Right lobe of liver (tissue), 6 donors: ENCODE measurements around the gene REPS2. TPM values are rescaled to one million over a fixed set of nuclear protein-coding genes. Genes with fewer than 3 reads are reported as not detected.

Experiments
- ATAC-seq, 4 donors: fragments of 200-7000 bp; cut with Tn5 transposase; one replicate each; pipeline ENCODE4 v1.9.1; 2020; ENCODE audit warnings: mild to moderate bottlenecking in 4 of 4, moderate library complexity in 4 of 4
- DNase-seq, 3 donors: peaks; one replicate each; pipeline ENCODE4 v3.0.0-alpha.2; 2020
- H3K27ac ChIP-seq, 3 donors: fragments of 200-600 bp; one replicate each; pipeline ENCODE4 v1.8.0; 2022
- H3K27me3 ChIP-seq, 2 donors: fragments of 200-600 bp; one replicate each; pipeline ENCODE4 v1.8.0; 2022
- H3K36me3 ChIP-seq, 4 donors: fragments of 200-600 bp; sonication (generic) in 1 of 4; one replicate each; pipeline versions ENCODE4 v1.5.1 to v1.8.0; 2017 to 2022; ENCODE audit warnings: control low read depth in 1 of 4
- H3K4me1 ChIP-seq, 4 donors: fragments of 200-600 bp; sonication (generic) in 1 of 4; one replicate each; pipeline versions ENCODE4 v1.5.1 to v1.8.0; 2017 to 2022; ENCODE audit warnings: control low read depth in 1 of 4
- H3K4me3 ChIP-seq, 3 donors: fragments of 200-600 bp; one replicate each; pipeline ENCODE4 v1.8.0; 2022
- H3K9me3 ChIP-seq, 4 donors: fragments of 200-600 bp; sonication (generic) in 1 of 4; one replicate each; pipeline versions ENCODE4 v1.5.1 to v1.8.0; 2017 to 2022; ENCODE audit warnings: control low read depth in 1 of 4
- CTCF ChIP-seq, 4 donors: fragments of 200-600 bp in 3 of 4; fragments of 450-650 bp in 1 of 4; IDR thresholded peaks; one replicate each; pipeline versions ENCODE4 v1.5.1 to v1.8.0; 2016 to 2022; ENCODE audit warnings: antibody characterized with exemption in 4 of 4, mild to moderate bottlenecking in 2 of 4
- POLR2A ChIP-seq: fragments of 450-650 bp; IDR thresholded peaks from one replicate; pipeline ENCODE4 v1.6.1; 2017; ENCODE audit warnings: antibody characterized with exemption, mild to moderate bottlenecking
- WGBS: methylation state at CpG from one replicate; pipeline ENCODE4 v1.1.6; 2018; ENCODE audit warnings: low coverage, low lambda C conversion rate; ENCODE audit not compliant: insufficient coverage; ENCODE audit errors: missing lambda C conversion rate; 5-methylcytosine and 5-hydroxymethylcytosine counted together
- intact Hi-C, 2 donors: fragments of 100-400 bp; cut with DNase I; formaldehyde crosslinking; loops; one replicate each; pipeline versions ENCODE4 v1.11.2 to v1.14.1; 2022
- total RNA-seq, 6 experiments: library from RNA; depleted of rRNA in 2 of 6; stranded (reverse); fragments of >200 nt in 2 of 6; fragmentation: NEBNext Ultra II Directional in 3 of 6; extraction: Animal tissue kit (Norgen Biotek cat#: 25700) in 3 of 6; gene quantifications; one replicate each; pipeline versions ENCODE4 v1.1.0 to v1.2.4, GENCODE V29; 2016 to 2023
- donor health status: DM: no; HTN: yes; CAD: no.
- donor health status: DM: no; HTN: no; CAD: no.
- donor health status: DM: no; HTN: no; CAD: no.
- donor health status: DM: no; HTN: yes; CAD: no.
- donor health status: DM: no; HTN: yes; CAD: no.

REPS2 gene
- total RNA-seq, 6 experiments from 2014 or later, result 6.0 to 16.7 (median 13.1) TPM

GRCh38 chrX:17036171-17036961, 89.9 kb downstream of the REPS2 start:
- Histone ChIP-seq H3K4me1 (no peaks in the 10 kb centered on the region), H3K9me3 (no peaks in the 10 kb centered on the region), H3K27me3 (no peaks in the 10 kb centered on the region), H3K36me3 (no peaks in the 10 kb centered on the region), H3K27ac (no peak overlapping the region), H3K4me3 (no peak overlapping the region)
- no peak for DNase-seq
- WGBS, result 44% methylated on average over 4 of the region's 4 CpGs
- intact Hi-C loops, result no loop called here
- ATAC-seq, result no peak
- no peak for TF ChIP-seq POLR2A

GRCh38 chrX:17038277-17038676, 91.8 kb downstream of the REPS2 start:
- intact Hi-C loops, result no loop called here

GRCh38 chrX:17038681-17039161, 92.3 kb downstream of the REPS2 start:
- Histone ChIP-seq H3K36me3 (no peaks in the 10 kb centered on the region), H3K27ac (no peak overlapping the region), H3K9me3 (no peaks in the 10 kb centered on the region), H3K27me3 (no peaks in the 10 kb centered on the region), H3K4me3 (no peak overlapping the region), H3K4me1 (no peaks in the 10 kb centered on the region)
- WGBS, result 63% methylated on average over 6 of the region's 7 CpGs
- ATAC-seq (peak in 3 of 4 donors; percentile 38 to 54 (median 42)), DNase-seq (no peak)
- TF ChIP-seq CTCF (IDR thresholded peaks at IDR 0.05), result no peak
- TF ChIP-seq POLR2A, result no peak
- intact Hi-C loops, result no loop called here

More at GRCh38 chrX:17038277-17038676, 91.8 kb downstream of the REPS2 start:
- Histone ChIP-seq H3K4me3 (no peak overlapping the region), H3K36me3 (no peaks in the 10 kb centered on the region), H3K9me3 (no peaks in the 10 kb centered on the region), H3K27ac (no peak overlapping the region), H3K27me3 (no peaks in the 10 kb centered on the region), H3K4me1 (no peaks in the 10 kb centered on the region)
- ATAC-seq (no peak), DNase-seq (no peak)
- 61% methylated on average over 2 of the region's 3 CpGs for WGBS
- TF ChIP-seq CTCF (IDR thresholded peaks at IDR 0.05), result no peak
- TF ChIP-seq POLR2A, result no peak

- whole genome bisulfite sequencing, result 47% methylated on average over 1 of the region's 1 CpG
- intact Hi-C loops, result no loop called here
- H3K9me3 ChIP-seq, result no peaks in the 10 kb centered on the region
- no peak for TF ChIP-seq CTCF (IDR thresholded peaks at IDR 0.05)
- no peak for TF ChIP-seq POLR2A
- no peaks in the 10 kb centered on the region for H3K36me3 ChIP-seq
- DNase-seq (no peak), ATAC-seq (no peak)
- no peaks in the 10 kb centered on the region for H3K27me3 ChIP-seq
- H3K27ac ChIP-seq, result no peak overlapping the region
- H3K4me1 ChIP-seq, result no peaks in the 10 kb centered on the region
- H3K4me3 ChIP-seq, result no peak overlapping the region
These were observed 93.4 kb downstream of the REPS2 start for GRCh38 chrX:17039826-17040225.

GRCh38 chrX:17040711-17041110, 94.3 kb downstream of the REPS2 start:
- WGBS, result no CpG with 5 or more reads among the region's 1 CpG
- intact Hi-C loops, result no loop called here
- ATAC-seq, result no peak
- Histone ChIP-seq H3K27me3 (no peaks in the 10 kb centered on the region), H3K36me3 (no peaks in the 10 kb centered on the region), H3K9me3 (no peaks in the 10 kb centered on the region), H3K27ac (no peak overlapping the region), H3K4me1 (no peaks in the 10 kb centered on the region), H3K4me3 (no peak overlapping the region)
- DNase-seq, result no peak
- no peak for TF ChIP-seq POLR2A
- TF ChIP-seq CTCF (IDR thresholded peaks at IDR 0.05), result no peak
